NT2/D1 (cell line): ENCODE results near the gene BMP8B.

Experiments used
- DNase-seq: peaks from one replicate; pipeline ENCODE4 v3.0.0-alpha.2; 2011; ENCODE audit warnings: low read depth, low spot score
- H3K27me3 ChIP-seq: 2 replicates; pipeline ENCODE4 v1.6.0; 2011; ENCODE audit warnings: mild to moderate bottlenecking; ENCODE audit not compliant: insufficient read length, insufficient read depth
- H3K36me3 ChIP-seq: 2 replicates; pipeline ENCODE4 v1.6.1; 2011; ENCODE audit warnings: mild to moderate bottlenecking, low read length, mixed read lengths; ENCODE audit not compliant: insufficient read depth, insufficient read length
- H3K4me1 ChIP-seq: 2 replicates; pipeline ENCODE4 v1.5.1; 2011; ENCODE audit not compliant: insufficient read depth, insufficient read length
- H3K4me3 ChIP-seq: 2 replicates; pipeline ENCODE4 v1.5.1; 2011; ENCODE audit warnings: low read depth; ENCODE audit not compliant: insufficient read length
- H3K9ac ChIP-seq: 2 replicates; pipeline ENCODE4 v1.6.0; 2011; ENCODE audit warnings: low read depth; ENCODE audit not compliant: insufficient read length
- H3K9me3 ChIP-seq: 2 replicates; pipeline ENCODE4 v1.5.1; 2011; ENCODE audit warnings: mild to moderate bottlenecking, low read length; ENCODE audit not compliant: insufficient read depth
- SUZ12 ChIP-seq: IDR thresholded peaks from 2 replicates; pipeline ENCODE4 v1.6.1; 2011; ENCODE audit not compliant: insufficient read length, insufficient read depth; ENCODE audit errors: extremely low read depth
- YY1 ChIP-seq: IDR thresholded peaks from 2 replicates; pipeline ENCODE4 v1.6.1; 2011; ENCODE audit not compliant: insufficient read length, insufficient read depth
- ZNF274 ChIP-seq: IDR thresholded peaks from 2 replicates; pipeline ENCODE4 v1.6.1; 2011; ENCODE audit warnings: mild to moderate bottlenecking, low read depth, low read length

Gene BMP8B

GRCh38 chr1:39762550-39763540 is 25.8 kb downstream of the BMP8B start:
- Histone ChIP-seq H3K9ac (no peak overlapping the region), H3K9me3 (peaks cover 25% of the 10 kb centered on the region; the same call in 1 of the 2 replicates), H3K4me1 (peaks cover 5% of the 10 kb centered on the region), H3K4me3 (no peak overlapping the region), H3K27me3 (no peaks in the 10 kb centered on the region), H3K36me3 (peaks cover 13% of the 10 kb centered on the region)
- TF ChIP-seq YY1 (no peak), ZNF274 (no peak), SUZ12 (no peak)
- no peak for DNase-seq

DNA sequence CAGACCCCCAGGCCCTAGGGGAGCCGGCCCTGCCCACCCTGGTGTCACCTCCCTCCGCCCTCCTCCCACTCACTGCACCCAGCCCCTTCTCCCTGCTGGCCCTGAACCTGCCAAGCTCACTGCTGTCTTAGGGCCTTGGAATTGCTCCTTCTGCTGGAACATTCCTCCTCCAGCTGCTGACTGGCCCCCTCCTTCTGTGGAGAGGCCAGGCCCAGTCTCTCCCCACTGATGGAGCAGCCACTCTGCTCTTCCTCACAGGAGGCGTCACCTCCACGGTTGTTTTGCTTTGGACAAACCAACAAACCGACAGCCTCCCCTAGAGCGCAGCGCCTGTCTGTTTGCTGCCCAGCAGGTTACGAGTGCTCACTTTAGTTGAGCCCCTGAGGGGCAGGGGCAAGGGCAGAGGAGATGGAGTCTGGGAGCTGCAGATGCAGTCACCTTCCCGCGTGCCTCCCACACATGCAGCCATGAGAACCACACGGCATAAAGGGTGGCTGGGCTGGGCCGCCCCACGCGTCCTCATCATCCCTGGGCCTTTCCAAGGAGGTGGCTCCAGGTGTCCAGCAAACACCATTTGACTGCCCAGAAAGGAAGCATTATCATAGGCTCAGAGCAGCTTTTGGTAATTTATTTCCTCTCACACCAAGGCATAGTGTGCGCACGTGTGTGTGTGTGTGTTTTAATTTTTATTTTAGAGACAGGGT is 27.0 kb downstream of the BMP8B start:
- TF ChIP-seq ZNF274 (no peak), SUZ12 (no peak)
- Histone ChIP-seq H3K9ac (no peak overlapping the region), H3K9me3 (peaks cover 25% of the 10 kb centered on the region; the same call in 1 of the 2 replicates), H3K4me1 (peaks cover 5% of the 10 kb centered on the region), H3K4me3 (no peak overlapping the region), H3K36me3 (peaks cover 24% of the 10 kb centered on the region), H3K27me3 (no peaks in the 10 kb centered on the region)
- no peak for DNase-seq

- Histone ChIP-seq H3K9ac (no peak overlapping the region), H3K27me3 (no peaks in the 10 kb centered on the region)
These were observed 27.6 kb downstream of the BMP8B start for GRCh38 chr1:39761016-39761415.

GRCh38 chr1:39760074-39761008 is 28.3 kb downstream of the BMP8B start:
- no peak overlapping the region for H3K9ac ChIP-seq
- no peaks in the 10 kb centered on the region for H3K27me3 ChIP-seq
- no peak for TF ChIP-seq YY1
- no peak for TF ChIP-seq ZNF274
- TF ChIP-seq SUZ12: no peak
- H3K36me3 ChIP-seq: peaks cover 38% of the 10 kb centered on the region
- DNase-seq: no peak
- H3K4me3 ChIP-seq: no peak overlapping the region
- peaks cover 5% of the 10 kb centered on the region for H3K4me1 ChIP-seq
- peaks cover 25% of the 10 kb centered on the region; the same call in 1 of the 2 replicates for H3K9me3 ChIP-seq

More at GRCh38 chr1:39761016-39761415, 27.6 kb downstream of the BMP8B start:
- Histone ChIP-seq H3K9me3 (peaks cover 25% of the 10 kb centered on the region; the same call in 1 of the 2 replicates), H3K36me3 (peaks cover 31% of the 10 kb centered on the region), H3K4me3 (no peak overlapping the region), H3K4me1 (peaks cover 5% of the 10 kb centered on the region)
- TF ChIP-seq ZNF274: no peak
- TF ChIP-seq YY1: no peak
- no peak for TF ChIP-seq SUZ12
- DNase-seq: no peak

- Histone ChIP-seq H3K9ac (no peak overlapping the region), H3K27me3 (no peaks in the 10 kb centered on the region), H3K36me3 (peaks cover 47% of the 10 kb centered on the region), H3K4me3 (no peak overlapping the region), H3K4me1 (peaks cover 5% of the 10 kb centered on the region), H3K9me3 (peaks cover 25% of the 10 kb centered on the region; the same call in 1 of the 2 replicates)
- no peak for TF ChIP-seq ZNF274
- no peak for TF ChIP-seq YY1
- no peak for TF ChIP-seq SUZ12
- DNase-seq: no peak
These were observed 29.3 kb downstream of the BMP8B start for GRCh38 chr1:39759436-39759726.

DNA sequence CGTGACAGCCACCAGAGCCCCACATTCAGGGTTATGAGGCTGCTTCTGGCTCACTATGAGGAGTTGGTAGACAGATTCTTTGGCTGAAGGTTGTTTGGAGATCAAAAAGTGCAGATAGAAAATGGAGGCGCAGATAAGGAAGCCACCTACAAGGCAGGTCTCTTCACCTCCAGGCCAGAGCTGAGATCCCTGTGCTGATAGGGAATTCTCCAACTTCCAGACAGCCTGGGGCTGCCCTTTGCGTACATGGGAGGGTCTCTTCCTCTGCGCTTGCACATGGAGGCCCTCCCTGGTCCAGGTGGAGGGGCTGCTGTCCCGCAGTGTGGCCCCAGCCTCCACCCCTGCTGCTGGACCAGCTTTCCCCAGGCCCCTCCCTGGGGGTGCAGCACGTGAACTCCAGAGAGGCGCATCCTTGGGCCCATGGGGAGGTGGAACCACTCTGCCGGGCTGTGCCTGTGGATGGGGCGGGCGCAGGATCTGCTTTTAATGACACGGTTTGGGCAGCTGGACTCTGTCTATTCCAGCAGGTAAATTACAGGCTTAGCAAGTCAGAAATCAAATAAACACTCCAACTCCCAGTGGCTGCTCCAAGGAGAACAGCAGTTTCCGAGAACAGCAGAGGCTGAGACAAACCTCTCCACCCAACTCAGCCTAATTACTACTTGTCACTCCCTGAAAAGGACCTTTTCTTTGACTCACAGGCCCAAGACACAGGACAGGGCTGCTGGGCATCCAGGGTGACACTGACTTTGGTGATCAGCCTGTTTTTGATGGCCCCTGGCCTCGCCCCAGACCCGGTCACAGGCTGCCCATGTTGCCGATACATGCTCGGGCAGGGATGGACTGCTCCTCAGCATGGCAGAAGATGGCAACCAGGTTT is 29.9 kb downstream of the BMP8B start:
- H3K9me3 ChIP-seq: peaks cover 25% of the 10 kb centered on the region; the same call in 1 of the 2 replicates
- no peak for DNase-seq
- H3K4me1 ChIP-seq: peaks cover 5% of the 10 kb centered on the region

More for the DNA sequence above, 29.9 kb downstream of the BMP8B start:
- Histone ChIP-seq H3K9ac (no peak overlapping the region), H3K27me3 (no peaks in the 10 kb centered on the region), H3K4me3 (no peak overlapping the region), H3K36me3 (peaks cover 53% of the 10 kb centered on the region)
- TF ChIP-seq SUZ12 (no peak), YY1 (no peak), ZNF274 (no peak)
